Cardiac muscle cell (in vitro differentiated cells and primary cell): ENCODE results near the gene OR5B12. TPM values are rescaled to one million over a fixed set of nuclear protein-coding genes. Genes with fewer than 3 reads are reported as not detected.
A peak's percentile ranks its signal among the peaks of the same experiment; 100 is the strongest.

Source experiments
- DNase-seq, 2 donors: peaks; one replicate each; pipeline versions ENCODE4 v3.0.0 to v3.0.0-alpha.2; 2010 to 2017; ENCODE audit warnings: low read depth in 1 of 2, low spot score in 1 of 2
- H3K27ac ChIP-seq: fragments of 200-600 bp; sonication (generic); 2 replicates; pipeline ENCODE4 v1.5.1; 2016
- H3K27me3 ChIP-seq: fragments of 200-600 bp; sonication (generic); 2 replicates; pipeline ENCODE4 v1.6.0; 2016; ENCODE audit warnings: control low read depth
- H3K36me3 ChIP-seq: fragments of 200-600 bp; sonication (generic); 2 replicates; pipeline ENCODE4 v1.5.1; 2016; ENCODE audit warnings: control low read depth
- H3K4me1 ChIP-seq: fragments of 200-600 bp; sonication (generic); 2 replicates; pipeline ENCODE4 v1.8.1; 2017; ENCODE audit warnings: low read depth, mild to moderate bottlenecking, mixed run types
- H3K4me3 ChIP-seq: fragments of 200-600 bp; sonication (generic); 2 replicates; pipeline ENCODE4 v1.5.1; 2016; ENCODE audit warnings: mild to moderate bottlenecking
- H3K9me3 ChIP-seq: fragments of 200-600 bp; sonication (generic); 2 replicates; pipeline ENCODE4 v1.5.1; 2017; ENCODE audit warnings: low read depth, mild to moderate bottlenecking, control low read depth
- CTCF ChIP-seq: IDR thresholded peaks from 2 replicates; pipeline ENCODE4 v1.5.1; 2012; ENCODE audit warnings: low read depth, mild to moderate bottlenecking, low read length
- polyA plus RNA-seq: library from polyadenylated mRNA; unstranded; fragments of >200 nt; fragmentation: Nextera tagmentation; extraction: Ambion mirVana; gene quantifications from 2 replicates; pipeline ENCODE4 v1.2.1, GENCODE V29; 2016
- total RNA-seq: library from RNA; depleted of rRNA; stranded (reverse); fragments of >200 nt; gene quantifications from 2 replicates; pipeline ENCODE4 v1.2.3, GENCODE V29; 2016

Gene OR5B12
- total and polyA plus RNA-seq, 2 experiments from 2014 or later: not detected

GRCh38 chr11:58395581-58395980 is 46.5 kb downstream of the OR5B12 start:
- Histone ChIP-seq H3K4me1 (no peaks in the 10 kb centered on the region), H3K27me3 (no peaks in the 10 kb centered on the region), H3K36me3 (no peaks in the 10 kb centered on the region), H3K27ac (no peak overlapping the region), H3K9me3 (no peaks in the 10 kb centered on the region), H3K4me3 (no peak overlapping the region)
- no peak for TF ChIP-seq CTCF
- no peak for DNase-seq

- no peaks in the 10 kb centered on the region for H3K4me1 ChIP-seq
- no peak overlapping the region for H3K4me3 ChIP-seq
- no peaks in the 10 kb centered on the region for H3K9me3 ChIP-seq
- DNase-seq: peak in 1 of 2 donors; percentile 67
- H3K27me3 ChIP-seq: no peaks in the 10 kb centered on the region
- no peak overlapping the region for H3K27ac ChIP-seq
- no peak for TF ChIP-seq CTCF
- no peaks in the 10 kb centered on the region for H3K36me3 ChIP-seq
These were observed 47.8 kb downstream of the OR5B12 start for GRCh38 chr11:58394195-58394594.

- H3K4me3 ChIP-seq: no peak overlapping the region
These were observed 49.3 kb downstream of the OR5B12 start for GRCh38 chr11:58392746-58393145.

GRCh38 chr11:58391879-58392278 is 50.2 kb downstream of the OR5B12 start:
- Histone ChIP-seq H3K27me3 (no peaks in the 10 kb centered on the region), H3K27ac (no peak overlapping the region), H3K36me3 (no peaks in the 10 kb centered on the region), H3K4me1 (no peaks in the 10 kb centered on the region), H3K4me3 (no peak overlapping the region), H3K9me3 (no peaks in the 10 kb centered on the region)
- TF ChIP-seq CTCF: no peak
- no peak for DNase-seq

More at GRCh38 chr11:58392746-58393145, 49.3 kb downstream of the OR5B12 start:
- H3K27ac ChIP-seq: no peak overlapping the region
- TF ChIP-seq CTCF: no peak
- H3K9me3 ChIP-seq: no peaks in the 10 kb centered on the region
- no peak for DNase-seq
- no peaks in the 10 kb centered on the region for H3K4me1 ChIP-seq
- no peaks in the 10 kb centered on the region for H3K27me3 ChIP-seq
- no peaks in the 10 kb centered on the region for H3K36me3 ChIP-seq

- no peaks in the 10 kb centered on the region for H3K27me3 ChIP-seq
- H3K36me3 ChIP-seq: no peaks in the 10 kb centered on the region
- TF ChIP-seq CTCF: no peak
These were observed 51.4 kb downstream of the OR5B12 start for GRCh38 chr11:58390551-58391063.

More at GRCh38 chr11:58390551-58391063, 51.4 kb downstream of the OR5B12 start:
- Histone ChIP-seq H3K9me3 (no peaks in the 10 kb centered on the region), H3K4me1 (no peaks in the 10 kb centered on the region), H3K27ac (no peak overlapping the region), H3K4me3 (no peak overlapping the region)
- no peak for DNase-seq

Other genes with a start within 250 kb of the OR5B12 start
- not detected in 2 replicates for gene OR1S2, start 238.1 kb downstream of the OR5B12 start, total RNA-seq
- gene OR1S2, start 238.1 kb downstream of the OR5B12 start, polyA plus RNA-seq: not detected in 2 replicates
- not detected in 2 replicates for gene OR1S1, start 229.5 kb downstream of the OR5B12 start, total RNA-seq
- gene OR1S1, start 229.5 kb downstream of the OR5B12 start, polyA plus RNA-seq: not detected in 2 replicates
- gene OR10Q1, start 213.3 kb downstream of the OR5B12 start, total RNA-seq: not detected in 2 replicates
- not detected in 2 replicates for gene OR10Q1, start 213.3 kb downstream of the OR5B12 start, polyA plus RNA-seq
- gene OR10W1, start 174.0 kb downstream of the OR5B12 start, total RNA-seq: not detected in 2 replicates
- not detected in 2 replicates for gene OR10W1, start 174.0 kb downstream of the OR5B12 start, polyA plus RNA-seq
- not detected in 2 replicates for gene OR5B17, start 83.2 kb downstream of the OR5B12 start, total RNA-seq
- gene OR5B17, start 83.2 kb downstream of the OR5B12 start, polyA plus RNA-seq: not detected in 2 replicates
- gene OR5B3, start 35.4 kb downstream of the OR5B12 start, total RNA-seq: not detected in 2 replicates
- not detected in 2 replicates for gene OR5B3, start 35.4 kb downstream of the OR5B12 start, polyA plus RNA-seq
- not detected in 2 replicates for gene OR5B2, start 14.1 kb downstream of the OR5B12 start, total RNA-seq
- gene OR5B2, start 14.1 kb downstream of the OR5B12 start, polyA plus RNA-seq: 0.59 TPM in 1 of 2 replicates, not detected in the other
- not detected in 2 replicates for gene OR5B21, start 65.9 kb upstream of the OR5B12 start, total RNA-seq
- not detected in 2 replicates for gene OR5B21, start 65.9 kb upstream of the OR5B12 start, polyA plus RNA-seq
- gene LPXN, start 133.6 kb upstream of the OR5B12 start, total RNA-seq: 3.5 and 4.1 TPM in 2 replicates
- 3.0 TPM in 2 replicates for gene LPXN, start 133.6 kb upstream of the OR5B12 start, polyA plus RNA-seq
- gene ZFP91, start 136.8 kb upstream of the OR5B12 start, total RNA-seq: 17.3 and 22.6 TPM in 2 replicates
- 12.3 and 19.6 TPM in 2 replicates for gene ZFP91, start 136.8 kb upstream of the OR5B12 start, polyA plus RNA-seq
- 0.33 and 0.63 TPM in 2 replicates for gene CNTF, start 180.4 kb upstream of the OR5B12 start, total RNA-seq
- gene CNTF, start 180.4 kb upstream of the OR5B12 start, polyA plus RNA-seq: 0.23 TPM in 1 of 2 replicates, not detected in the other